Measurements from ENCODE around the gene TMPRSS6. TPM values are rescaled to one million over a fixed set of nuclear protein-coding genes. Genes with fewer than 3 reads are reported as not detected.

The TMPRSS6 gene
- total and polyA plus RNA-seq, 11 donors = 0.91 TPM; not detected in 10

- intact Hi-C loops (cut with DNase I) = no loop called here
- WGBS, 4 donors = 87 to 91% (median 89%) methylated on average over 18 of the region's 18 CpGs
- H3K27me3 ChIP-seq = peaks cover 0 to 32% (median 7%) of the 10 kb centered on the region in 9 donors
Measured at GRCh38 chr22:37107816-37108621, 1.5 kb downstream of the TMPRSS6 start.

DNA sequence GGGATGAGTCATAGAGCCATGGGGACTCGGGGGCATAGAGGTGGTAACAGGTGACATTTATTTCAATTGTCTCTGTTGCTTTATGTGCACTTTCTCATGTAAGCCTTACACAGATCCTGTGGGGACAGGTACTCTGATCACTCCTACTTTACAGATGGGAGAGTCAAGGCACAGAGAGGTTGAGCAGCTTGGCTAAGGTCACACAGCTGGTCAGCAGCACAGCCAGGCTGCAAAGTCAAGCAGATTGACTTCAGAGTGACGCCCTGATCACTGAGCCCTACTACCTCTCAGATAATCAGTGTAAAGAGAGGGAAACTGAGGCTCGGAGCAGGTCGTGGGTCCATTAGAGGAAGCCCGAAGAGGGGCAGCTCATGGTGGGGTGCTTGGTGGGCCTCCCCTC is 3.5 kb downstream of the TMPRSS6 start:
- no peaks in the 10 kb centered on the region for H3K9me3 ChIP-seq
- DNase-seq (no peak), ATAC-seq (no peak)
- H3K4me3 ChIP-seq = no peak overlapping the region
- TF ChIP-seq CTCF (IDR thresholded peaks at IDR 0.05) (no peak), POLR2A (IDR thresholded peaks at IDR 0.05) (no peak)
- peaks cover 0 to 16% (median 7%) of the 10 kb centered on the region in 9 donors for H3K27me3 ChIP-seq
- intact Hi-C loops (cut with DNase I) = no loop called here
- H3K4me1 ChIP-seq = no peaks in the 10 kb centered on the region
- no peaks in the 10 kb centered on the region for H3K36me3 ChIP-seq
- no peak overlapping the region for H3K27ac ChIP-seq
- WGBS, 4 donors = 81 to 90% (median 85%) methylated on average over 5 of the region's 5 CpGs

More at GRCh38 chr22:37107816-37108621, 1.5 kb downstream of the TMPRSS6 start:
- TF ChIP-seq CTCF (IDR thresholded peaks at IDR 0.05) (no peak), POLR2A (IDR thresholded peaks at IDR 0.05) (no peak)
- H3K9me3 ChIP-seq = no peaks in the 10 kb centered on the region
- no peak overlapping the region for H3K4me3 ChIP-seq
- no peak overlapping the region for H3K27ac ChIP-seq
- no peak for ATAC-seq
- no peaks in the 10 kb centered on the region for H3K36me3 ChIP-seq
- DNase-seq = no peak
- no peaks in the 10 kb centered on the region for H3K4me1 ChIP-seq

DNA sequence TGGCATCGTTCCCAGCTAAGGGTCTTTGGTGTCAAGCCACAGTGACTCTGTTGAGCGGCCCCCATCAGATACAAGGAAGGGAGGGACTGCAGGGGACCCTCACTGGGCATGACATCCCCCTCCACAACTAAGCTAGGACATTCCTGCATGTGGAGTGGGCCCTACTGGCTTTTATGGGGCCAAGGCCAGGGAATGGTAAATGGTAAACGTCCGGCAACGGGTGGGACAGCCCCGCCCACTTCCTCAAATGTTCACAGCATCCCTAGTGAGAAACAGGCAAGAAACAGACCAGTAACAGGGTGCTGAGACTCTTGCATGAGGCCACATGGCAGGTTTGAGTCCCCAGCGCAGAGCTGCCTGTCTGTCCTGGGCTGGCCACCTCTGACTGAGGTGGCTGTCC is 4.4 kb downstream of the TMPRSS6 start:
- Histone ChIP-seq H3K9me3 (no peaks in the 10 kb centered on the region), H3K36me3 (no peaks in the 10 kb centered on the region), H3K27ac (no peak overlapping the region), H3K4me1 (no peaks in the 10 kb centered on the region), H3K27me3 (peaks cover 0 to 16% (median 7%) of the 10 kb centered on the region in 9 donors), H3K4me3 (no peak overlapping the region)
- 9 to 27% (median 20%) methylated on average over 6 to 7 of the region's 7 CpGs for WGBS, 4 donors
- DNase-seq (no peak), ATAC-seq (no peak)
- no peak for TF ChIP-seq POLR2A (IDR thresholded peaks at IDR 0.05)
- TF ChIP-seq CTCF (IDR thresholded peaks at IDR 0.05) = no peak
- intact Hi-C loops (cut with DNase I) = no loop called here

GRCh38 chr22:37103656-37104452 is 5.7 kb downstream of the TMPRSS6 start:
- no peak for ATAC-seq
- Histone ChIP-seq H3K27ac (no peak overlapping the region), H3K36me3 (no peaks in the 10 kb centered on the region), H3K27me3 (peaks cover 0 to 24% (median 3%) of the 10 kb centered on the region in 9 donors), H3K4me1 (no peaks in the 10 kb centered on the region), H3K4me3 (no peak overlapping the region), H3K9me3 (no peaks in the 10 kb centered on the region)
- no peak for DNase-seq
- TF ChIP-seq CTCF (IDR thresholded peaks at IDR 0.05) = no peak
- no peak for TF ChIP-seq POLR2A (IDR thresholded peaks at IDR 0.05)
- WGBS, 4 donors = 51 to 60% (median 57%) methylated on average over 14 of the region's 14 CpGs
- intact Hi-C loops (cut with DNase I) = no loop called here

All from heart left ventricle (tissue), 16 donors.